ENCODE data around the gene FRZB.

FRZB gene

GRCh38 chr2:182833084-182833854 is 33.2 kb downstream of the FRZB start:
- DNase-seq, result no peak

GRCh38 chr2:182831921-182832320 is 34.5 kb downstream of the FRZB start:
- DNase-seq, result no peak

DNA sequence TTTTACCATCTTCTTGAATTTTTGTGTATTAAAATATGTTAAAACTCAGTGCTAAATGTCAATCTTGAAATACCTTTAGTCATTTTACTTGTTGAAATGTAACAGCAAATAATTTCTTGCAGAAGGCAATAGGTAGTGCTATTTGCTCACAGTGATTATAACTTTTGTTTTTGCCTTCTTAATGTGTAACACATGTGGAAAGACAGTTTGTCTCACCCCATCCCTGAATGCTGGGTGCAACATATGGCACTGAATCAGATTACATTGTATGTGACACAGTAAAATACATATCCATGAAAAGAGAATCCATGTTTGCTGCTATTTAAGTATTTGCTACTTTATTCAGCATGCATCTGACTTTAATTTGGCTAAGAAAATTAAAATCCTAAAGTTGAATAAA is 35.3 kb downstream of the FRZB start:
- no peak for DNase-seq

DNA sequence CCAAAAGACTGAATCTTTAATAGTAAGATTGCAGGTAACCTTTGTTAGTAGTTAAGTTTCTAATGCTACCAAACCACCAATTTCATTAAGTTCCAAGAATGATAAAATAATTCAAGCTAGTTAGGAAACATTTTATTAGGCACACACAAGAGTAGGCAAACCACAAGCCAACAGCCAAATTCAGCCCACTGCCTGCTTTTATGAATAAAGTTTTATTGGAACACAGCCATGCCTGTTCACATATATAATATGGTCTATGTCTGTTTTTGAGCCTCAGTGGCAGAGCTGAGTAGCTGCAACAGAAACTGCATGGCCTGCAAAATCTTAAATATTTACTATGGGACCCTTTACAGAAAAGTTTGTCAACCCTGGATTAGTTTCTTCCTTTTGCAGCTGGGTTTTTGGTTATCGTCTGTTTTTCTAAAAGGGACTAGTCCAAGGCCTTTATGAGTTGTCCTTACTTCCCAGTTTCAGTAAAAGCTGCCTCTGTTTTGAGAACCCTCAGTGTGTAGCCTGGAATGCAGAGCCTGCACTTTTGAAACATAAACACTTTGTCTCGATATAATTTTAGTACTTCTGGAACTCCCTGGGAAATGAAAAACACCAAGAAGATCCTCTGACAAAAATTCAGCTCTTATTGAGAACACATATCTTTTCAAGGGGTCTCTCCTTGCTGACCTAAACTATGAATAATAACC is 39.1 kb downstream of the FRZB start:
- DNase-seq, result no peak

DNA sequence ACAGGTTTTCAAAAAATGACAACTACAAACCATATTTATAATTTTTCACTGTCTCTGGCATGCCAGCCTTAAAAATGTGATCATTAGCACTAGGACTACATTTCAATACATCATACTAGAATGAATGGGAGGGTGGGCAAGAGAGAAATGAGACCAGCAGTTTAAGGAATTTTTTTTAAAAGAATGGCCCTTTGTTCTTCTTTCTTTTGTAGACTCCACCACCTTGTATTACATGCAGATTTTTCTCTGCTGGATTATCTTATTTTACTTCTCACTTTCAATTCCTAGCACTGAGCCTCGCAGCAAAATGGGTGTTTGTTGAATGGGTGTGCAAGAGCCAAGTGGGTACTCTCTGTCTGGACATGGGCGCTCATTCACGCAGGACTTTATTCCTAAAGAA is 39.9 kb downstream of the FRZB start:
- no peak for DNase-seq

DNA sequence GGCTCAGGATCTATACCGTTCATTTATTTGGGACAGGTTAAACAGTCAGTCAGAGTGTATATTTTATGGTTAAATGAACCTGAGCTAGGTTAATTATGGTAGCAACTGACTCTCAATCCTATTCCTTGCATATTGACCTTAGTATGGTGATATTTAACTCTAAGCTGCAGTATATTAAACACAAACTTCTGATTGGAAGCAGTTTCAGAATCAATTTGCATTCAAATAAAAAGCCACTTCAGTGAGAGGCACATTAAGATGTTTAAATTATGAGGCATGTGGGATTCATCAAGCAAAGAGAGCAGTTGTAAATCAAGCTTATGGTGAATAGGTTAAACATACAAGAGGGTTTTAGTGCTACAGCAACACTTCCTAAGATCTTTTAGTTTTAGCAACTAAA is 40.4 kb downstream of the FRZB start:
- no peak for DNase-seq

- DNase-seq, result no peak
Measured at GRCh38 chr2:182824767-182825158, 41.7 kb downstream of the FRZB start.

- no peak for DNase-seq
Measured at GRCh38 chr2:182824056-182824766, 42.2 kb downstream of the FRZB start.

GRCh38 chr2:182822733-182823132 is 43.7 kb downstream of the FRZB start:
- no peak for DNase-seq

DNA sequence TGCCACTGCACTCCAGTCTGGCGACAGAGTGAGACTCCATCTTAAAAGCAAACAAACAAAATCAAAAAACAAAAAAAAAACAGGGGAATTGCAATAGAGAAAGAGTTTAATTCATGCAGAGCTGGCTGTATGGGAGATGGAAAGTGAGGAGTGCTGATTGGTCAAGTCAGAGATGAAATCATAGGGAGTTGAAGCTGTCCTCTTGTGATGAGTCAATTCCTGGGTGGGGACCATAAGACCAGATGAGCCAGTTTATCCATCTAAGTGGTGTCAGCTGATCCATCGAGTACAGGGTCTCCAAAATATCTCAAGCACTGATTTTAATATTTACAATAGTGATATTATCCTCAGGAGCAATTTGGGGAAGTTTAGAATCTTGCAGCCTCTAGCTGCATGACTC is 45.3 kb downstream of the FRZB start:
- no peak for DNase-seq

DNA sequence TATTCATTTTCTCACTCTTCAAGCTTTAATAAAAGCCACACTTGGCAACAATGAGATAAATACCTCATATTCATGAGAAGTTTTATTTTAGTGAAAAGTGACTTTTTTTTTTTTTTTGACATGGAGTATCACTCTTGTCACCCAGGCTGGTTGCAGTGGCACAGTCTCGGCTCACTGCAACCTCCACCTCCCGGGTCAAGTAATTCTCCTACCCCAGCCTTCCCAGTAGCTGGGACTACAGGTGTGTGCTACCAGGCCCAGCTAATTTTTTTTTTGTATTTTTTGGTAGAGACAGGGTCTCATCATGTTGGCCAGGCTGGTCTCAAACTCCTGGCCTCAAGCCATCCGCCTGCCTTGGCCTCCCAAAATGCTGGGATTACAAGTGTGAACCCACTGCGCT is 47.0 kb downstream of the FRZB start:
- no peak for DNase-seq

DNA sequence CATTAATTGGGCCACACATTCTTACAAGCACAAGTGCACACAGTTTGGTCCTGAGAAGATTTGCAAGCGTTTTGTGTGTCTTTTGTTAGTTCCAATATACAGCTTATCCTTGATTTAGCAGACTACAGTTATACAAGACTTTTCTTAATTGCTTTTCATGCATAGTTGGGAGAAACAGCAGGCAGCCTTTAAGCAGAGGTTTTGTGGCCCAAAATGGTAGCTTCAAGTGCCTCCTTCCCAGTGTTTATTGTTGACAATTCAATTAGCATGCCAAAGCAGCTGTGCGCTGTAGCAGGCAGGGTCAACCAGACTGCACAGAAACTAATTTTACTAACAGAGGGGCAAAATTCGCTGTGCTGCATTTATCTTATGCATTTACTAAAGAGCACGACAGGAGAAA is 47.5 kb downstream of the FRZB start:
- no peak for DNase-seq

GRCh38 chr2:182818501-182818900 is 47.9 kb downstream of the FRZB start:
- no peak for DNase-seq

DNA sequence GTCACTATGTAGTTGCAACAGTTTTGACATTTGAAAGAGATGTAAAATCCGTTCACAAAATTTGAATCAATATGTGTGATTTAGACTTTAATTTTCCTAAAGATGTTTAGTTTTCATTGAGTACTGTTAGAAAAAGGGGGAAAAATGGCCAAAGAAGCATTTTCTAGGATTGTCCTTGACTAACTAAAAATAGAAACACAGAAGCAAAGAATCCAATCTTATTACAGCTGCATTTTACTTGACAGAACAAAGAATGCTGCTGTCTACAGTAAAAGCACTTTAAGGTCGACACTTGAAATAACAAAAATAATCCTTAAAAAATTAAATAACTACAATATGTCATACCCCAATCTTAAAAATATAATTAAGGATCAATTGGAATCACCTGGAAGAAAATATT is 48.9 kb downstream of the FRZB start:
- DNase-seq, result no peak

DNA sequence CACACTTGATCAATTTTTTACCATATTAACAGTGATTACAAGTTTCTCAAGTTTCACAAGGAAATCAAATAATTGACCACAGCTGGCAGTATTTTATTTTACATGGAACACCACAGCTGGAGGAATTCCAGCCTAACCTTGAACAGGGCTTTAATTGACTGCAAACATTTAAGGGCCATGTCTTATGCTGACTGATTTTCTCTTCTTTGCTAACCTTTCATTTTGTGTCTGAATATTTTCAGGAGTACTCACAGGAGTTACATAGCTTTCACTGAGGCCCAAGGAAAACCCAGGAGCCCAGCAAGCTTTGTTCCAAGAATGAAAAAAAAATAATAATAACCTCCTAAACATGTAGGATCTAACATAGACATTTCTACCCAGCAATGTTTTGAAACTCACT is 49.6 kb downstream of the FRZB start:
- no peak for DNase-seq

DNA sequence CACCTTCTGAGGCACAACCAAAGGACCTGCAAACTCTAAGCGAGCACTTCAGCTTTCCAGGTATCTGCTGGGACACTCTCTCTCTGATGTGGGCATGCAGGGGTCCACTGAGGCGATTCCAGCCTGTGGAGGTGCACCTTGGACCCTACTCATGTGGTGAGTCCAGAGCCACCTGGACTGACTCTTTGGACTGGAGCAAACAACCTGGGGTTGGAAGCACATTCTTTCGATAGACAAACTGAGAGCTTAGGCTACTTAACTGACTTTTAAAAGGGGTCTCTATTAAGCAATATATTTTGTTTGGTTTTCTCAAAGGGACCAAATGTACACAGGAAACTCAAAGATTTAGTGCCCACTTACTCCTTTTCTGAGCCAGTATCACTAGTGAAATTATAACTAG is 51.6 kb downstream of the FRZB start:
- no peak for DNase-seq

- no peak for DNase-seq
Measured at GRCh38 chr2:182814380-182814779, 52.1 kb downstream of the FRZB start.

GRCh38 chr2:182810087-182810486 is 56.4 kb downstream of the FRZB start:
- no peak for DNase-seq

DNA sequence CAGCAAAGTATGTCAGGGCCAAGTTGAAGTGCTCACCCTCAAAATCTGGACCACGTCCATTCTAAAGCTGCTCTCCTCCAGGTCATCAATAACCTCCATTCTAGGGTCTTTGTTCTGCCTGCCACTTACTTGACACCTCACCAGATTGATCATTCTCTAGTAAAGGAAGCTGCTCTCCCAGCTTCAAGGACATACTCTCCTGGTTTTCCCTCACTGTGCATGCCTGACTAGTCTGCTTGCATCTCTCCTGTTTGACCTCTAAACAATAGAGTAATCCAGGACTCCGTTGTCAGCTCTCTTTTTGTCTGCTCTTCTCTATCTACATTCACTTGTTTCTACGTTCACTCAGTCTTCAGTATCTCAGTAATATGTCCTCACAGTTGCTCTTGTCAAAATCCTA is 59.1 kb downstream of the FRZB start:
- DNase-seq, result no peak

DNA sequence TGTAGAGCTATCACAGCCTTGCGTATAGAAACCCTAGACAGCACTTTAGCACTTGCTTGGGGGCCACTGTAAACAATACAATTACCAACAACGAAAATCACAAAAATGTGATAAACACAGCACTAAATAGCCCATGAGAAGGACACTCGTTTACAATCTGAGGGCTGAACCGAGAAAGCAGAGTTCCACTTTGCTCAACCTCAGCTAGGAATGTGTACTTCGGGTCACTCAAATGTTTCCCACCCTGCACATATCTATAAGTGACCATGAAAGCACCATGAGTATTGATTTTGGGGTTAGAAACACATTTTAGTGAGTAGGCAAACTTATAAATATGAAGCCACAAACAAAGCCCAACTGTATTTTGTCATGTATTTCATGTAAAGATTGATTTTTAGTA is 62.3 kb downstream of the FRZB start:
- no peak for DNase-seq

DNA sequence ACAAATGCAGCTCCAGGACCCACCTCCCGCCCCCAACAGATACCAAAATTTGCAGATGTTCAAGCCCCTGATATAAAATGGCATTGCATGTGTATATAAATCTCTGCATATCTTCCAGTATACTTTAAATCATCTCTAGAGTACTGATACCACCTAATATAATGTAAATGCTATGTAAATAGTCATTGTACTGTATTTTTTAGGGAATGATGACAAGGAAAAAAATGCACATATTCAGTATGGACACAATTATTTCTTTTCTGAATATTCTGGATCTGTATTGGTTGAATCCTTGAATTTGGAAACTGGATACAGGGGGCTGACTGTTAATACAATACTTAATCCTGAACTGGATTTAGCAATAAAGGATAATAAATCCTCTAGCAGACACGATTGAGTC is 67.7 kb downstream of the FRZB start:
- DNase-seq, result no peak

GRCh38 chr2:182792441-182792840 is 74.0 kb downstream of the FRZB start:
- no peak for DNase-seq

GRCh38 chr2:182784777-182785176 is 81.7 kb downstream of the FRZB start:
- DNase-seq, result no peak

- DNase-seq, result no peak
Measured at GRCh38 chr2:182784058-182784706, 82.3 kb downstream of the FRZB start.

Measured in activated CD8-positive, alpha-beta memory T cell treated with anti-CD3 and anti-CD28 coated beads, Interleukin-2, amount 50 U/mL, for 4 hours (primary cell).